Activated CD4-positive, alpha-beta T cell treated with anti-CD3 and anti-CD28 coated beads, Interleukin-2, Interleukin-6, amounts not matched to agents 100 ng/mL and 50 ng/mL, durations not matched to agents 16 hours and 8 hours (primary cell): ENCODE measurements around the gene POLR1D.

Source experiments
- DNase-seq: peaks from one replicate; pipeline ENCODE4 v3.0.0-alpha.2; 2020

The POLR1D gene

DNA sequence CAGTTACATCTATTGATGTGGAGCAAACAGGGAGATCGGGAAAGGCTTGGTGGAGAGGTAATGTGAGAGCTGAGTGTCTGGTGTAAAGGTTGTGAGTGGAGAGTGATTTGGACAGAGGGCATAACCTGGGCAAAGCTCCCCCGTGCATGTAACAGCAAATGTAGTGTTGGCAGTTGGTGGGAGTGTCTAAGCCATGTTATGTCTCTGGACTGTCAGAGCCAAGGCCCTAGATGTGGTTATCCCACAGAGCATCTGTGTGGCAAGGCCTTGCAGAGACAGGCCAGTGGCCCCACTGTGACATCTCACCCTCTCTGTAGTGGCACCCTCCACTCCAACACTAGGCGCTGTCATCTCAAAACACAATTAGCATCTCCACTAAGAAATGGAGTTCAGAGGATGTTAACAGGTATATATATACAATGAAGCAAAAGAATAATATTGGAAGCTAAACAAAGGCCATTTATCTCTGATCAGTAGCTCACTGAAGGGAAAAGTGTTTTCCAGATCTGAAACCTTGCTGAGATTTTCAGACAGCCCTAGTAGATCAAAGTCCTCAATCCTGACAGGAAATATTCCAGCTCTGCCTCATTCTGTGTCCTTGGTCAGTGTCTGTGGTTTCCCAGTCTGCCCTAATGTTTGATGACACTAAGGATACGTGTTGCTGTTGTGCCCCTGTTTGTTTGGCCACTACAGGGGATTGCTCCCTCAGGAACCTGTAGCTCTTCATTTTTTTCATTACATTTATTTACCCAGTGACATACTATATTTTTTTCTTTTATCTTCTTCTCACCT, 20.2 kb downstream of the POLR1D start:
- DNase-seq = no peak

DNA sequence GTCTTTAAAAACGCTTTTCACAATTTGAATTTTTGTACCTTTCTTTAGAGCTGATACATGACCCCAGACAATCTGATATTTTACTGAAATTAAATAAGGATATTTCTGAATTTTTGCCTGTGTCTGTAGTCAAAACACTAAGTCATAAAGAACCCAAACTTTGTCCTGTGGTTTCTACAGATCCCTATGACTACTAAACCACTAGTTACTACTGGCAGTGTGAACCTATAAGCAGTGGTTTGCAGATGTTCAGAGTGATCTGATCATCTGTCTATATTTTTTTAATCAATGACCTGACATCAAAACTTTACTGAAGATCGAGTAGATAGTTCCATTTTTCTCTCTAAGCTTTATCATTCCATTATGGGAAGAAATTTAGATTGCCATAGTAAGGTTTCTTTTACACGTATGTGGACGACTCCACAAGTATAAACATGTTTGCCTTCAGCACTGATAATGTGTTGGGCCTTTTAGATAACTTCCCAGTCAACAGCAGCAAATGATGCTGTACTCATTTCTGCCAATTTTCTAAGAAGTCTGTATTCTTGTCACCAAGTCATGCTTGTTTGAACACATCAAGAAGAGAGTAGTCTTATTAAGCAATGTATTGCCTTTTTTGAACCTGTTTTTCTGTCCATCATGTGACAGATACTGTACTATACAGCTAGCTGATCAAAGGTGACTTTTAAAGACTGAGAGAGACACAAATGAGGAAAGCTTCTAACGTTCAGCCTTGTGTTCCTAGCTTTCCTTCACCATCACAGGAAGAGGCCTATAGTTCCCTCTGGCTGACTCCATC, 21.8 kb downstream of the POLR1D start:
- no peak for DNase-seq

DNA sequence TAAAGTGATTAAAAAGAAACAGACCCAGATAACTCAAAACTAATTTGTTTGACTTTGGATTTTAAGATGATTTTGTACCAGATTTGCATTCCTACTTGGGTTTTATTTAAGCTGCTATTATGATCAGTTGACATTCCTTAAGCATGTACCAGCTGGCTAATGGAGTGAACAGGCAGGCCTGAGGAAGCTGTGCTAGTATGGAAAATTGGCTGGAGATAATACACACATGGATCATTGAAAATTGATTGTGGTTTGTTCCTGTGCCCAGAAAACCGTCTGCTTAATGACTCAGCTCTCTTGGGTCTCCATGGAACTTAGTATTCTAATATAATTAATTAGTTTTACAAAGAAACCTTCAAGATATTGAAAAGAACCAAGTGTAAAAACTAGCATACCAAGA, 22.6 kb downstream of the POLR1D start:
- DNase-seq = no peak

- DNase-seq = no peak
Observed at GRCh38 chr13:27650312-27650711, 28.6 kb downstream of the POLR1D start.

- DNase-seq = no peak
Observed at GRCh38 chr13:27654059-27654458, 32.4 kb downstream of the POLR1D start.

- DNase-seq = no peak
Observed at GRCh38 chr13:27654816-27655215, 33.1 kb downstream of the POLR1D start.

DNA sequence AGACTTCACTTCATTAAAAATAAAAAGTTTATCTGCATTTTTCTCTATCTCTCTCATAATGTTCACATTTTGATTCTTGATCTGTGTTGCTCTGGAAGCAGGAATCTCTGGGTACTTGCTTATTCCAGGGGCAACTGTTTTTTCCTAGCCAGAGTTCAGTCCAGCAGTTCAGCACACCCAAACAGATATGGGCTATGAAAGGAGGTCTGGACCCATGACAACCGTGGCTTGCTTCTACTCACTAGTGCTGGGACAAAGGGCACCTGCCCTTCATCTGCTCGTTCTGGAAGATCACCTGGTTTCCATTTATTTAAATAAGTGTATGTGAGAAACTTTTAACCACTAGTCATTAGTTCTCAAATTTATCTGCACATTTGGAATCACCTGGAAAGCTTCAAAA, 36.0 kb downstream of the POLR1D start:
- DNase-seq = no peak

- DNase-seq = no peak
Observed at GRCh38 chr13:27658546-27658945, 36.9 kb downstream of the POLR1D start.

GRCh38 chr13:27659145-27659865, 37.6 kb downstream of the POLR1D start:
- DNase-seq = no peak

DNA sequence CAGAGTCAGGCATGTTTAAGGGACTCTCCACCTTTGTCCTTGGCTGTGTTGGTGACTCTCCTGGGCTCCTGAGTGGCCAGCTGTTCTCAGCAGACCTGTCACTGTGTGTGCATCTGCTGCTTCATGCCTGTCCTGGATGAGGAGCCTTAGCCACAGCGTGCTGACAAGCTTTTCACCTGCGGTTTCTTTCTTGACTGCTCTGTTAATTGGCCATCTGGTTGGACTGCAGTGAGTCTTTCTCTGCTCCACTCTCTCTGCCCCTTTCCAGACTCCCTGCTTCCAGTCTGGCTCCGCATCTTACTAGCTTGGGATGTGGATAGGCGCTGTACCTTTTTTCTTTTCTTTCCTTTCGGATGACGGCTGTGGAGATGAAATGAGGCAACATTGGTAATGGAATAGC, 38.8 kb downstream of the POLR1D start:
- DNase-seq = no peak

GRCh38 chr13:27661017-27661416, 39.3 kb downstream of the POLR1D start:
- no peak for DNase-seq

GRCh38 chr13:27662738-27663470, 41.2 kb downstream of the POLR1D start:
- DNase-seq = no peak

DNA sequence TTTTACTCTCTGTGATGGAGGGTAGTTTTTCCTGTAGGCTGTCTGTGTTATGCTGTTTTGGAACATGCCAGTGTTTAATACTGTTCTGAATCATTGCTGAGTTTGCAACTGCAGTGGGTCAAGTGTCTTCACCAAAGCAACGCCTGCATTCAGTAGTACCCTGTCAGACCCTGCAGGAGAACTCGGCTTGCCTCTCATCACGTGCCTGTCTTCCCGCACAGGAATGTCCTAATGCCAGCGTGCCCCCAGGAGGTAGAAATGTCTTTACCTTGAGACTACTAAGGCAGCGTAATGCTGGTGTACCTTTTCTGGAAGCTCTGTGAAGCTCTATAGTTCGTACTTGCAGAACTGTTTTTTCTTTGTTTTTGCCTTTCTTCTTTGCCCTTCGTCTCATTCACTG, 42.3 kb downstream of the POLR1D start:
- DNase-seq = no peak

- DNase-seq = no peak
Observed at GRCh38 chr13:27665333-27665732, 43.6 kb downstream of the POLR1D start.

DNA sequence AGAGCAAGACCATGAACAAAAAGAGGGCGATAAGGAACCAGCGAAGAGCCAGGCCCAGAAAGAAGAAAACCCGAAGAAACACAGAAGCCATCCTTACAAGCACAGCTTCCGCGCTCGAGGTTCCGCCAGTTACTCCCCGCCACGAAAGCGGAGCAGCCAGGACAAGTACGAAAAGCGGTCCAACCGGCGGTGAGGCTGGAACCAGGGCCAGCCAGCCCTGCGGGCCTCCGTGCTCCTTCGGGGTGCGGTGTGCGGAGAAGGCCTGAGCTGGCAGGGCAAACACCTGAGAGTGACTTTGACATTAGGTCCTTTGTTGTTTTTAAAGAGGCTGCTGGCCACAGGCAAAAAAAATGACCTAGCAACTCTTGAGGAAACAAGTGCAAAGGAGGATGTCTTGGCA, 44.1 kb downstream of the POLR1D start:
- DNase-seq = no peak

GRCh38 chr13:27666951-27667350, 45.3 kb downstream of the POLR1D start:
- no peak for DNase-seq

DNA sequence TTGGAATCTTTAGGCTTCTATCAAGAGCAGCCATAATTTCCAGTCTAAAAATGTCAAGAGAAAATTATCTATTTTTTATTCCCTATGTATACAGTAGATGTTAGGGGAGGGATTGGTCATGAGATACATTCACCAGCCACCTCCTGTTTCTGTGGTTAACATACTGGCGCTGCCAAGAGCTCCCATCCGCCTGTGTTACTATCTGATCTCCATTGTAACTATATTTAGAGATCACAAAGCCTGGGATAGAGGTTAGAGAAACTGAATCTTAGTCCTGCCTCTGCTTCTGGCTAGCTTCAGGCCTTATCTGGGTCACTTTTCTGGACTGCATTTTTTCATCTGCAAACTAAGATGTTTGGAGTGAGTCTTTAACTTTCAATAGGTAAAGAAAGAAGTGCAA, 46.3 kb downstream of the POLR1D start:
- no peak for DNase-seq

DNA sequence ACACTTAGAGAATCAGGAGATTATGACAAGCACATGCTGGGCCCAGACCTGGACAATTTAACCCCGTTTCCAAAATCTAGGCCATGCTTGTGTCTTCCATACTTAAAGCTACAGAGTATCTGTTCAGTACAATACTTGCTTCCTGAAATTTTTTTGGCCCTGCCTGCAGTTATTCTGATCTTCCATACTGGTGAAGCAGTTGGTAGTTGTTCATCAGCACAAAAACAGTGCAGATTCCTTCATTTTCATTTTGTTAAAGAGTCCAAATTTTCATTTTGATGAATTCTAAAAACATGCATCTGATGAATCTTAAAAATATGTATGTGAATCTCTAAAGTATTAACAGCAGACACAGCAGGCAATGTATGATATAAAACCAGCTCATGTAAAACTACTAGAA, 49.2 kb downstream of the POLR1D start:
- no peak for DNase-seq

DNA sequence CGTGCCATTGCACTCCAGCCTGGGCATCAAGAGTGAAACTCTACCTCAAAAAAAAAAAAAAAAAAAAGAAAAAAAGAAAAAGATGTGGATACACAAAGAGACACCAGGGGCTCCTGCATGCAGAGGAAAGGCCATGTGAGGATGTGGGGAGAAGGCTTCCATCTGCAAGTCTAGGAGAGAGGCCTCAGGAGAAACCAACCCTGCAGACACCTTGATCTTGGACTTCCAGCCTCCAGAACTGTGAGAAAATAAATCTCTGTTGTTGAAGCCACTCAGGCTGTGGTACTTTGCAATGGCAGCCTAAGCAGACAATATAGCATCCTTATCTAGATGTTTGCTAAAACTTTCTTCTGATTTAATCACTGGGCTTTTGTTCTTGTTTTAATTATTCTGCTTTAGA, 50.3 kb downstream of the POLR1D start:
- DNase-seq = no peak
